HFF-Myc (cell line): Measurements from ENCODE around the gene CELF4.

ENCODE experiments used
- DNase-seq: peaks from one replicate; pipeline ENCODE4 v3.0.0-alpha.2; 2011; ENCODE audit warnings: low read depth; ENCODE audit errors: extremely low read depth
- H3K4me3 ChIP-seq: replicated peaks from 2 replicates; pipeline ENCODE4 v1.5.1; 2011; ENCODE audit warnings: low read depth, mild to moderate bottlenecking, control low read depth, low read length
- CTCF ChIP-seq: IDR thresholded peaks from 2 replicates; pipeline ENCODE4 v1.5.1; 2012; ENCODE audit warnings: mild to moderate bottlenecking, low read depth, low read length, control low read depth; ENCODE audit errors: missing control alignments

CELF4 gene

GRCh38 chr18:37533647-37534584 lies 31.7 kb downstream of the CELF4 start:
- no peak for TF ChIP-seq CTCF
- no peak overlapping the region for H3K4me3 ChIP-seq
- no peak for DNase-seq

GRCh38 chr18:37532917-37533316 lies 32.7 kb downstream of the CELF4 start:
- TF ChIP-seq CTCF, result no peak
- no peak for DNase-seq
- no peak overlapping the region for H3K4me3 ChIP-seq

- H3K4me3 ChIP-seq, result no peak overlapping the region
- DNase-seq, result no peak
- no peak for TF ChIP-seq CTCF
Measured at GRCh38 chr18:37529863-37530262, 35.7 kb downstream of the CELF4 start.

GRCh38 chr18:37529296-37529695 lies 36.3 kb downstream of the CELF4 start:
- no peak overlapping the region for H3K4me3 ChIP-seq
- no peak for TF ChIP-seq CTCF
- no peak for DNase-seq

- no peak for DNase-seq
- TF ChIP-seq CTCF, result no peak
- H3K4me3 ChIP-seq, result no peak overlapping the region
Measured at GRCh38 chr18:37527395-37527794, 38.2 kb downstream of the CELF4 start.

- TF ChIP-seq CTCF, result no peak
- H3K4me3 ChIP-seq, result no peak overlapping the region
- no peak for DNase-seq
Measured at GRCh38 chr18:37525262-37525585, 40.4 kb downstream of the CELF4 start.
